ENCODE results near the gene SDK1. TPM values are rescaled to one million over a fixed set of nuclear protein-coding genes. Genes with fewer than 3 reads are reported as not detected.

SDK1 gene
- total and polyA plus RNA-seq, 2 experiments from 2014 or later: 2.1 to 10.0 TPM

DNA sequence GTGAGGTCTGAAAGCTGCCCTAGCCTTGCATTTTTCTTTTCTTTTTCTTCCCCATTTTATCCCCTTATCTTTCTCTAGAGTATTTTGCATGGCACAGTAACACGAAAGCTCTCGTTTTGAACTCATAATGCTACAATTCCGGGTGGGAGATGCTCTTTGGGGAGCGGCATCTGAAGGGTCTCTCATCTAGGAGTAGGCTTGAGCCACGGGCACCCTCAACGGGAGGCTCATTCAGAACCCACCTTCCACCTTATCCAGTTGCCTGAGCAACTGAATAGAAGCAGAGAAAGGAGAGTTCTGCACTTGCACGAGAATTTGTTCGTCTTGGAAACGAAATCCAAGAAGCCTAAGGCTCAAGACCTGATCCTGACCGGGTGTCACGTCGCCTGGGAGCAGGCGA is 777.5 kb downstream of the SDK1 start:
- no peak overlapping the region for H3K27ac Mint-ChIP-seq
- ATAC-seq (no peak), DNase-seq (ENCODE audit: low spot score) (no peak)
- Histone ChIP-seq H3K4me3 (no peak overlapping the region), H3K27ac (ENCODE audit: low read depth) (no peak overlapping the region), H3K36me3 (ENCODE audit: insufficient read depth) (no peaks in the 10 kb centered on the region), H2AFZ (no peak overlapping the region), H3F3A (replicated peaks; ENCODE audit: low read depth) (no peaks in the 10 kb centered on the region), H3K4me2 (no peak overlapping the region), H3K79me2 (replicated peaks; ENCODE audit: insufficient read depth) (no peaks in the 10 kb centered on the region), H3K9me2 (ENCODE audit: insufficient read depth) (no peaks in the 10 kb centered on the region), H3K27me3 (ENCODE audit: insufficient read depth) (no peaks in the 10 kb centered on the region), H3K4me1 (ENCODE audit: insufficient read depth) (no peaks in the 10 kb centered on the region), H4K20me1 (replicated peaks; ENCODE audit: insufficient read depth) (no peaks in the 10 kb centered on the region)
- H3K36me3 Mint-ChIP-seq (ENCODE audit: low read depth): peaks cover 17% of the 10 kb centered on the region; the same call in 2 of the 3 replicates
- TF ChIP-seq REST (IDR thresholded peaks at IDR 0.05; ENCODE audit: unreplicated experiment) (no peak), CREB1 (CRISPR knock-in tag; IDR thresholded peaks at IDR 0.05; ENCODE audit: low read depth) (no peak), EZH2 (IDR thresholded peaks at IDR 0.05; ENCODE audit: low read depth, unreplicated experiment) (no peak), ETS1 (IDR thresholded peaks at IDR 0.05) (no peak), JUNB (IDR thresholded peaks at IDR 0.05; ENCODE audit: unreplicated experiment) (no peak), EZH2phosphoT487 (IDR thresholded peaks at IDR 0.05; ENCODE audit: unreplicated experiment) (no peak), ZNF114 (CRISPR knock-in tag; IDR thresholded peaks at IDR 0.05) (no peak), ZNF331 (CRISPR knock-in tag; IDR thresholded peaks at IDR 0.05; ENCODE audit: low read depth) (no peak), STAT1 (IDR thresholded peaks at IDR 0.05; ENCODE audit: unreplicated experiment) (no peak), POLR2AphosphoS5 (IDR thresholded peaks at IDR 0.05; ENCODE audit: low read depth) (no peak), NANOG (IDR thresholded peaks at IDR 0.05; ENCODE audit: borderline replicate concordance) (no peak)
- TF ChIP-seq, protein P1, sequence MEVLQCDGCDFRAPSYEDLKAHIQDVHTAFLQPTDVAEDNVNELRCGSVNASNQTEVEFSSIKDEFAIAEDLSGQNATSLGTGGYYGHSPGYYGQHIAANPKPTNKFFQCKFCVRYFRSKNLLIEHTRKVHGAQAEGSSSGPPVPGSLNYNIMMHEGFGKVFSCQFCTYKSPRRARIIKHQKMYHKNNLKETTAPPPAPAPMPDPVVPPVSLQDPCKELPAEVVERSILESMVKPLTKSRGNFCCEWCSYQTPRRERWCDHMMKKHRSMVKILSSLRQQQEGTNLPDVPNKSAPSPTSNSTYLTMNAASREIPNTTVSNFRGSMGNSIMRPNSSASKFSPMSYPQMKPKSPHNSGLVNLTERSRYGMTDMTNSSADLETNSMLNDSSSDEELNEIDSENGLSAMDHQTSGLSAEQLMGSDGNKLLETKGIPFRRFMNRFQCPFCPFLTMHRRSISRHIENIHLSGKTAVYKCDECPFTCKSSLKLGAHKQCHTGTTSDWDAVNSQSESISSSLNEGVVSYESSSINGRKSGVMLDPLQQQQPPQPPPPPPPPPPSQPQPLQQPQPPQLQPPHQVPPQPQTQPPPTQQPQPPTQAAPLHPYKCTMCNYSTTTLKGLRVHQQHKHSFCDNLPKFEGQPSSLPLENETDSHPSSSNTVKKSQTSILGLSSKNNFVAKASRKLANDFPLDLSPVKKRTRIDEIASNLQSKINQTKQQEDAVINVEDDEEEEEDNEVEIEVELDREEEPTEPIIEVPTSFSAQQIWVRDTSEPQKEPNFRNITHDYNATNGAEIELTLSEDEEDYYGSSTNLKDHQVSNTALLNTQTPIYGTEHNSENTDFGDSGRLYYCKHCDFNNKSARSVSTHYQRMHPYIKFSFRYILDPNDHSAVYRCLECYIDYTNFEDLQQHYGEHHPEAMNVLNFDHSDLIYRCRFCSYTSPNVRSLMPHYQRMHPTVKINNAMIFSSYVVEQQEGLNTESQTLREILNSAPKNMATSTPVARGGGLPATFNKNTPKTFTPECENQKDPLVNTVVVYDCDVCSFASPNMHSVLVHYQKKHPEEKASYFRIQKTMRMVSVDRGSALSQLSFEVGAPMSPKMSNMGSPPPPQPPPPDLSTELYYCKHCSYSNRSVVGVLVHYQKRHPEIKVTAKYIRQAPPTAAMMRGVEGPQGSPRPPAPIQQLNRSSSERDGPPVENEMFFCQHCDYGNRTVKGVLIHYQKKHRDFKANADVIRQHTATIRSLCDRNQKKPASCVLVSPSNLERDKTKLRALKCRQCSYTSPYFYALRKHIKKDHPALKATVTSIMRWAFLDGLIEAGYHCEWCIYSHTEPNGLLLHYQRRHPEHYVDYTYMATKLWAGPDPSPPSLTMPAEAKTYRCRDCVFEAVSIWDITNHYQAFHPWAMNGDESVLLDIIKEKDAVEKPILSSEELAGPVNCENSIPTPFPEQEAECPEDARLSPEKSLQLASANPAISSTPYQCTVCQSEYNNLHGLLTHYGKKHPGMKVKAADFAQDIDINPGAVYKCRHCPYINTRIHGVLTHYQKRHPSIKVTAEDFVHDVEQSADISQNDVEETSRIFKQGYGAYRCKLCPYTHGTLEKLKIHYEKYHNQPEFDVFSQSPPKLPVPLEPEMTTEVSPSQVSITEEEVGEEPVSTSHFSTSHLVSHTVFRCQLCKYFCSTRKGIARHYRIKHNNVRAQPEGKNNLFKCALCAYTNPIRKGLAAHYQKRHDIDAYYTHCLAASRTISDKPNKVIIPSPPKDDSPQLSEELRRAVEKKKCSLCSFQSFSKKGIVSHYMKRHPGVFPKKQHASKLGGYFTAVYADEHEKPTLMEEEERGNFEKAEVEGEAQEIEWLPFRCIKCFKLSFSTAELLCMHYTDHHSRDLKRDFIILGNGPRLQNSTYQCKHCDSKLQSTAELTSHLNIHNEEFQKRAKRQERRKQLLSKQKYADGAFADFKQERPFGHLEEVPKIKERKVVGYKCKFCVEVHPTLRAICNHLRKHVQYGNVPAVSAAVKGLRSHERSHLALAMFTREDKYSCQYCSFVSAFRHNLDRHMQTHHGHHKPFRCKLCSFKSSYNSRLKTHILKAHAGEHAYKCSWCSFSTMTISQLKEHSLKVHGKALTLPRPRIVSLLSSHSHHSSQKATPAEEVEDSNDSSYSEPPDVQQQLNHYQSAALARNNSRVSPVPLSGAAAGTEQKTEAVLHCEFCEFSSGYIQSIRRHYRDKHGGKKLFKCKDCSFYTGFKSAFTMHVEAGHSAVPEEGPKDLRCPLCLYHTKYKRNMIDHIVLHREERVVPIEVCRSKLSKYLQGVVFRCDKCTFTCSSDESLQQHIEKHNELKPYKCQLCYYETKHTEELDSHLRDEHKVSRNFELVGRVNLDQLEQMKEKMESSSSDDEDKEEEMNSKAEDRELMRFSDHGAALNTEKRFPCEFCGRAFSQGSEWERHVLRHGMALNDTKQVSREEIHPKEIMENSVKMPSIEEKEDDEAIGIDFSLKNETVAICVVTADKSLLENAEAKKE (CRISPR knock-in tag; IDR thresholded peaks at IDR 0.05): no peak
- H3K9me3 Mint-ChIP-seq: peaks cover 13% of the 10 kb centered on the region; the same call in 1 of the 3 replicates
- peaks cover 9% of the 10 kb centered on the region for H3K4me1 Mint-ChIP-seq
- H3K4me3 Mint-ChIP-seq: no peak overlapping the region
- peaks cover 6% of the 10 kb centered on the region for H3K27me3 Mint-ChIP-seq (ENCODE audit: insufficient read depth, low read depth, poor library complexity)

Data from GM23338 (cell line).